GM23338 (cell line): ENCODE results near the gene CAPN9. TPM values are rescaled to one million over a fixed set of nuclear protein-coding genes. Genes with fewer than 3 reads are reported as not detected.

Experiments
- ATAC-seq: fragments of 200-7000 bp; cut with Tn5 transposase; 3 replicates; pipeline ENCODE4 v1.9.1; 2020
- DNase-seq: peaks from one replicate; pipeline ENCODE4 v3.0.0-alpha.2; 2015; ENCODE audit warnings: low spot score
- H2AFZ ChIP-seq: fragments of 200-600 bp; sonication (generic); 2 replicates; pipeline ENCODE4 v1.8.0; 2016; ENCODE audit warnings: antibody characterized with exemption, mild to moderate bottlenecking, moderate library complexity
- H3F3A ChIP-seq: fragments of 200-600 bp; sonication (generic); replicated peaks from 2 replicates; pipeline ENCODE4 v1.8.0; 2017; ENCODE audit warnings: antibody characterized with exemption, mixed run types, low read depth
- H3K27ac ChIP-seq: fragments of 200-600 bp; sonication (generic); 2 replicates; pipeline ENCODE4 v1.6.1; 2016; ENCODE audit warnings: low read depth
- H3K27me3 ChIP-seq: fragments of 200-600 bp; sonication (generic); 2 replicates; pipeline ENCODE4 v1.8.0; 2016; ENCODE audit warnings: mild to moderate bottlenecking, mixed run types, moderate library complexity; ENCODE audit not compliant: insufficient read depth
- H3K36me3 ChIP-seq: fragments of 200-600 bp; sonication (generic); 2 replicates; pipeline ENCODE4 v1.8.0; 2016; ENCODE audit warnings: mild to moderate bottlenecking; ENCODE audit not compliant: insufficient read depth
- H3K4me1 ChIP-seq: fragments of 200-600 bp; sonication (generic); 2 replicates; pipeline ENCODE4 v1.8.0; 2016; ENCODE audit warnings: mild to moderate bottlenecking, moderate library complexity; ENCODE audit not compliant: insufficient read depth
- H3K4me2 ChIP-seq: fragments of 200-600 bp; sonication (generic); 2 replicates; pipeline ENCODE4 v1.7.1; 2017; ENCODE audit warnings: mixed run types
- H3K4me3 ChIP-seq: fragments of 200-600 bp; sonication (generic); 2 replicates; pipeline ENCODE4 v1.6.1; 2016; ENCODE audit warnings: mixed run types
- H3K79me2 ChIP-seq: fragments of 200-600 bp; sonication (generic); replicated peaks from 2 replicates; pipeline ENCODE4 v1.8.0; 2017; ENCODE audit warnings: mild to moderate bottlenecking; ENCODE audit not compliant: insufficient read depth
- H3K9me2 ChIP-seq: fragments of 200-600 bp; sonication (generic); 2 replicates; pipeline ENCODE4 v1.8.0; 2017; ENCODE audit not compliant: insufficient read depth
- H4K20me1 ChIP-seq: fragments of 200-600 bp; sonication (generic); replicated peaks from 2 replicates; pipeline ENCODE4 v1.8.0; 2017; ENCODE audit warnings: mild to moderate bottlenecking; ENCODE audit not compliant: insufficient read depth
- H3K27ac Mint-ChIP-seq: 2 replicates; pipeline ENCODE4 v1.8.0; 2020; ENCODE audit warnings: inconsistent platforms, mild to moderate bottlenecking, moderate library complexity, mixed read lengths
- H3K27me3 Mint-ChIP-seq: 3 replicates; pipeline ENCODE4 v1.8.0; 2022; ENCODE audit warnings: low read depth, mild to moderate bottlenecking, moderate library complexity, mixed read lengths, inconsistent platforms; ENCODE audit not compliant: insufficient read depth, poor library complexity
- H3K36me3 Mint-ChIP-seq: 3 replicates; pipeline ENCODE4 v1.8.0; 2021; ENCODE audit warnings: low read depth, mild to moderate bottlenecking, inconsistent platforms, moderate library complexity, mixed read lengths
- H3K4me1 Mint-ChIP-seq: 3 replicates; pipeline ENCODE4 v1.8.0; 2020; ENCODE audit warnings: mild to moderate bottlenecking, inconsistent platforms, mixed read lengths
- H3K4me3 Mint-ChIP-seq: 3 replicates; pipeline ENCODE4 v1.8.0; 2021; ENCODE audit warnings: moderate library complexity, mild to moderate bottlenecking, inconsistent platforms, mixed read lengths
- H3K9me3 Mint-ChIP-seq: 3 replicates; pipeline ENCODE4 v1.8.0; 2020; ENCODE audit warnings: moderate library complexity, mild to moderate bottlenecking, inconsistent platforms, mixed read lengths
- CREB1 ChIP-seq: fragments of 250-450 bp; sonication (Bioruptor Pico); IDR thresholded peaks from 2 replicates; pipeline ENCODE4 v1.5.0; 2020; ENCODE audit warnings: low read depth, mild to moderate bottlenecking, moderate library complexity
- ETS1 ChIP-seq: IDR thresholded peaks from 2 replicates; pipeline ENCODE4 v1.6.1; 2016; ENCODE audit warnings: antibody characterized with exemption
- STAT1 ChIP-seq: IDR thresholded peaks from one replicate; pipeline ENCODE4 v1.6.1; 2016; ENCODE audit warnings: antibody characterized with exemption; ENCODE audit not compliant: unreplicated experiment
- ZNF114 ChIP-seq: fragments of 250-450 bp; sonication (Bioruptor Pico); IDR thresholded peaks from 2 replicates; pipeline ENCODE4 v1.5.0; 2020; ENCODE audit warnings: mild to moderate bottlenecking, moderate library complexity
- ZNF462 ChIP-seq: fragments of 250-450 bp; sonication (Bioruptor Pico); IDR thresholded peaks from 2 replicates; pipeline ENCODE4 v1.5.0; 2020; ENCODE audit warnings: mild to moderate bottlenecking, moderate library complexity
- polyA plus RNA-seq: library from polyadenylated mRNA; unstranded; fragments of >200 nt; fragmentation: Nextera tagmentation; extraction: Ambion mirVana; gene quantifications from 2 replicates; pipeline ENCODE4 v1.2.1, GENCODE V29; 2016
- total RNA-seq: library from RNA; depleted of rRNA; stranded (reverse); fragments of >200 nt; shearing (Covaris generic); gene quantifications from 2 replicates; pipeline ENCODE4 v1.2.3, GENCODE V29; 2014

CAPN9 gene
- total and polyA plus RNA-seq, 2 experiments from 2014 or later, result 0.07 TPM; not detected in 1

GRCh38 chr1:230828421-230828820, 81.2 kb downstream of the CAPN9 start:
- Mint-ChIP-seq H3K36me3 (no peaks in the 10 kb centered on the region), H3K27me3 (peaks cover 2% of the 10 kb centered on the region), H3K4me3 (no peak overlapping the region), H3K27ac (no peak overlapping the region), H3K9me3 (no peaks in the 10 kb centered on the region; the same call in 2 of the 3 replicates), H3K4me1 (no peaks in the 10 kb centered on the region)
- Histone ChIP-seq H3K9me2 (no peaks in the 10 kb centered on the region), H3F3A (no peaks in the 10 kb centered on the region), H3K27ac (no peak overlapping the region), H3K4me3 (no peak overlapping the region), H2AFZ (no peak overlapping the region), H4K20me1 (no peaks in the 10 kb centered on the region; the same call in 1 of the 2 replicates), H3K79me2 (no peaks in the 10 kb centered on the region), H3K4me1 (no peaks in the 10 kb centered on the region), H3K36me3 (no peaks in the 10 kb centered on the region), H3K27me3 (no peaks in the 10 kb centered on the region), H3K4me2 (no peak overlapping the region)
- TF ChIP-seq ETS1 (no peak), ZNF462 (CRISPR knock-in tag) (no peak), STAT1 (no peak), CREB1 (CRISPR knock-in tag) (no peak)
- DNase-seq, result no peak
- ATAC-seq, result no peak

GRCh38 chr1:230831771-230832170, 84.6 kb downstream of the CAPN9 start:
- H3K79me2 ChIP-seq, result no peaks in the 10 kb centered on the region
- H4K20me1 ChIP-seq, result 0 out of 2 replicates have a peak, but pooled peaks cover under 1% of the 10 kb centered on the region
- H3K9me2 ChIP-seq, result no peaks in the 10 kb centered on the region
- H3K4me2 ChIP-seq, result no peak overlapping the region
- no peaks in the 10 kb centered on the region for H3F3A ChIP-seq
- Mint-ChIP-seq H3K36me3 (no peaks in the 10 kb centered on the region), H3K9me3 (no peaks in the 10 kb centered on the region; the same call in 2 of the 3 replicates), H3K4me3 (no peak overlapping the region), H3K4me1 (no peaks in the 10 kb centered on the region), H3K27ac (no peak overlapping the region), H3K27me3 (peaks cover 2% of the 10 kb centered on the region)
- no peaks in the 10 kb centered on the region for H3K27me3 ChIP-seq
- peaks cover 8% of the 10 kb centered on the region; the same call in 1 of the 2 replicates for H3K4me1 ChIP-seq
- TF ChIP-seq ZNF114 (CRISPR knock-in tag) (no peak), ETS1 (no peak)
- no peak overlapping the region for H3K4me3 ChIP-seq
- H3K27ac ChIP-seq, result no peak overlapping the region
- DNase-seq (no peak), ATAC-seq (no peak)
- H2AFZ ChIP-seq, result no peak overlapping the region
- no peaks in the 10 kb centered on the region for H3K36me3 ChIP-seq
